GM12872 (cell line): Measurements from ENCODE around the gene CTF1.

Experiments
- CTCF ChIP-seq: IDR thresholded peaks from 3 replicates; pipeline ENCODE4 v1.5.1; 2011; ENCODE audit warnings: low read depth, mild to moderate bottlenecking, low read length, moderate library complexity; ENCODE audit not compliant: insufficient read depth

CTF1 gene

GRCh38 chr16:30925632-30925987 is 29.2 kb downstream of the CTF1 start:
- no peak for TF ChIP-seq CTCF

GRCh38 chr16:30925995-30926811 is 29.8 kb downstream of the CTF1 start:
- no peak for TF ChIP-seq CTCF

GRCh38 chr16:30926937-30927788 is 30.7 kb downstream of the CTF1 start:
- no peak for TF ChIP-seq CTCF

GRCh38 chr16:30927789-30928378 is 31.5 kb downstream of the CTF1 start:
- no peak for TF ChIP-seq CTCF

GRCh38 chr16:30928390-30928789 is 32.0 kb downstream of the CTF1 start:
- no peak for TF ChIP-seq CTCF

GRCh38 chr16:30929167-30929566 is 32.8 kb downstream of the CTF1 start:
- no peak for TF ChIP-seq CTCF

- no peak for TF ChIP-seq CTCF
These were observed 33.8 kb downstream of the CTF1 start for GRCh38 chr16:30930160-30930571.
